Fibroblast of lung (primary cell): ENCODE data around the gene ZEB2. TPM values are rescaled to one million over a fixed set of nuclear protein-coding genes. Genes with fewer than 3 reads are reported as not detected.

Experiments used
- DNase-seq, 2 donors: peaks; one replicate each; pipeline versions ENCODE4 v3.0.0 to v3.0.0-alpha.2; 2010; ENCODE audit warnings: low read depth in 2 of 2
- H2AFZ ChIP-seq: 2 replicates; pipeline ENCODE4 v1.5.1; 2012; ENCODE audit warnings: low read length, control low read depth, inconsistent platforms
- H3K27ac ChIP-seq: 2 replicates; pipeline ENCODE4 v1.5.1; 2011; ENCODE audit warnings: low read length, control low read depth; ENCODE audit not compliant: insufficient read depth
- H3K27me3 ChIP-seq: 2 replicates; pipeline ENCODE4 v1.5.1; 2011; ENCODE audit warnings: mild to moderate bottlenecking, low read length; ENCODE audit not compliant: control insufficient read depth, insufficient read depth
- H3K36me3 ChIP-seq: 2 replicates; pipeline ENCODE4 v1.5.1; 2011; ENCODE audit warnings: low read length; ENCODE audit not compliant: control insufficient read depth, insufficient read depth
- H3K4me1 ChIP-seq: 2 replicates; pipeline ENCODE4 v1.5.1; 2011; ENCODE audit warnings: low read length; ENCODE audit not compliant: control insufficient read depth, insufficient read depth; ENCODE audit errors: extremely low read depth
- H3K4me2 ChIP-seq: 2 replicates; pipeline ENCODE4 v1.5.1; 2011; ENCODE audit warnings: low read length, control low read depth; ENCODE audit not compliant: insufficient read depth; ENCODE audit errors: extremely low read depth
- H3K4me3 ChIP-seq, 4 experiments: fragments of 200-600 bp in 1 of 4; sonication (generic) in 1 of 4; replicated peaks in 1 of 4; 2 replicates each; pipeline ENCODE4 v1.5.1; 2011 to 2016; ENCODE audit warnings: low read length in 4 of 4, low read depth in 3 of 4, mild to moderate bottlenecking in 3 of 4, control low read depth in 2 of 4, inconsistent platforms in 1 of 4, mixed read lengths in 1 of 4; ENCODE audit not compliant: insufficient read depth in 1 of 4; ENCODE audit errors: control extremely low read depth in 1 of 4
- H3K79me2 ChIP-seq: 2 replicates; pipeline ENCODE4 v1.5.1; 2012; ENCODE audit warnings: mild to moderate bottlenecking, low read length, inconsistent platforms; ENCODE audit not compliant: control insufficient read depth, insufficient read depth
- H3K9ac ChIP-seq: 2 replicates; pipeline ENCODE4 v1.5.1; 2011; ENCODE audit warnings: mild to moderate bottlenecking, low read length, control low read depth; ENCODE audit not compliant: insufficient read depth
- H3K9me3 ChIP-seq: 2 replicates; pipeline ENCODE4 v1.5.1; 2012; ENCODE audit warnings: low read depth, low read length; ENCODE audit not compliant: control insufficient read depth, insufficient read depth
- H4K20me1 ChIP-seq: 2 replicates; pipeline ENCODE4 v1.5.1; 2011; ENCODE audit warnings: low read length; ENCODE audit not compliant: control insufficient read depth, insufficient read depth; ENCODE audit errors: extremely low read depth
- EZH2 ChIP-seq: IDR thresholded peaks from 2 replicates; pipeline ENCODE4 v1.5.1; 2012; ENCODE audit warnings: low read length, control low read depth, mild to moderate bottlenecking; ENCODE audit errors: missing control alignments
- polyA plus RNA-seq, 2 donors: library from polyadenylated mRNA; depleted of rRNA in 1 of 2; stranded (reverse) in 1 of 2; unstranded in 1 of 2; fragments of >200 nt; gene quantifications; 2 replicates each; pipeline ENCODE4 v1.2.1, GENCODE V29; 2011 to 2012; ENCODE audit warnings: missing spikeins in 1 of 2
- total RNA-seq: library from RNA; depleted of rRNA; stranded (reverse); fragments of >200 nt; gene quantifications from 2 replicates; pipeline ENCODE4 v1.2.1, GENCODE V29; 2014
- TF ChIP-seq, protein P1 (sequence below), 2 donors: IDR thresholded peaks in 1 of 2; conservative IDR thresholded peaks in 1 of 2; 1 replicate in 1 of 2; 2 replicates in 1 of 2; pipeline ENCODE4 v1.5.1; 2011 to 2012; ENCODE audit warnings: low read length in 2 of 2, control low read depth in 1 of 2, inconsistent platforms in 1 of 2, low read depth in 1 of 2, mild to moderate bottlenecking in 1 of 2

ZEB2 gene
- total and polyA plus RNA-seq, 2 donors (not counting 1 experiment from before 2014, with no cell fraction given), result 91.0 to 130 TPM

DNA sequence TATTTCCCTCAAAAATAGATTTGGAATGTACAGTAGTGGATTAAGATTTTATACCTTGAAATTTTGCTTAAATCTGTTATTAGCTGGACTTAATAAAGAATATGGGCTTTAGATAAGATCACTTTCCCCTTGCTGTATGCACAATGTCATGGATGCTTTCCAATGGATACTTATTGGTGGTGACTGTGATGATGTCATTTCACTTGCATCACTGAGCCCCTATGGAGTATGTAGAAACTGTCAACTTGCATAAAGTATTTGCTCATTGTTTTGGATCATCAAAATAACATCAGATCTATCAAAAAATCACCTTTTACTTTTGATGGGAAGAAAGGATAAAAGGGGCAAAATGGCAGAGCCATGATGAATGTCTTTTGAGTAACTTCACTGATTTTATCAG, 112.7 kb downstream of the ZEB2 start:
- H3K36me3 ChIP-seq, result peaks cover 4% of the 10 kb centered on the region
- DNase-seq, result no peak
- H3K4me1 ChIP-seq, result peaks cover 17% of the 10 kb centered on the region
- H3K9ac ChIP-seq, result no peak overlapping the region
- no peak overlapping the region for H3K27ac ChIP-seq
- no peaks in the 10 kb centered on the region for H3K27me3 ChIP-seq
- H4K20me1 ChIP-seq, result no peaks in the 10 kb centered on the region
- no peaks in the 10 kb centered on the region for H3K9me3 ChIP-seq
- H3K4me2 ChIP-seq, result no peak overlapping the region
- no peaks in the 10 kb centered on the region for H3K79me2 ChIP-seq
- no peak overlapping the region for H2AFZ ChIP-seq
- no peak overlapping the region for H3K4me3 ChIP-seq
- TF ChIP-seq, protein P1, sequence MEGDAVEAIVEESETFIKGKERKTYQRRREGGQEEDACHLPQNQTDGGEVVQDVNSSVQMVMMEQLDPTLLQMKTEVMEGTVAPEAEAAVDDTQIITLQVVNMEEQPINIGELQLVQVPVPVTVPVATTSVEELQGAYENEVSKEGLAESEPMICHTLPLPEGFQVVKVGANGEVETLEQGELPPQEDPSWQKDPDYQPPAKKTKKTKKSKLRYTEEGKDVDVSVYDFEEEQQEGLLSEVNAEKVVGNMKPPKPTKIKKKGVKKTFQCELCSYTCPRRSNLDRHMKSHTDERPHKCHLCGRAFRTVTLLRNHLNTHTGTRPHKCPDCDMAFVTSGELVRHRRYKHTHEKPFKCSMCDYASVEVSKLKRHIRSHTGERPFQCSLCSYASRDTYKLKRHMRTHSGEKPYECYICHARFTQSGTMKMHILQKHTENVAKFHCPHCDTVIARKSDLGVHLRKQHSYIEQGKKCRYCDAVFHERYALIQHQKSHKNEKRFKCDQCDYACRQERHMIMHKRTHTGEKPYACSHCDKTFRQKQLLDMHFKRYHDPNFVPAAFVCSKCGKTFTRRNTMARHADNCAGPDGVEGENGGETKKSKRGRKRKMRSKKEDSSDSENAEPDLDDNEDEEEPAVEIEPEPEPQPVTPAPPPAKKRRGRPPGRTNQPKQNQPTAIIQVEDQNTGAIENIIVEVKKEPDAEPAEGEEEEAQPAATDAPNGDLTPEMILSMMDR (conservative IDR thresholded peaks at IDR 0.05 in 1 of 2, IDR thresholded peaks at IDR 0.05 in 1 of 2; ENCODE audit: low read depth in 1 of 2, low read length in 2 of 2), result no peak
- TF ChIP-seq EZH2, result no peak

DNA sequence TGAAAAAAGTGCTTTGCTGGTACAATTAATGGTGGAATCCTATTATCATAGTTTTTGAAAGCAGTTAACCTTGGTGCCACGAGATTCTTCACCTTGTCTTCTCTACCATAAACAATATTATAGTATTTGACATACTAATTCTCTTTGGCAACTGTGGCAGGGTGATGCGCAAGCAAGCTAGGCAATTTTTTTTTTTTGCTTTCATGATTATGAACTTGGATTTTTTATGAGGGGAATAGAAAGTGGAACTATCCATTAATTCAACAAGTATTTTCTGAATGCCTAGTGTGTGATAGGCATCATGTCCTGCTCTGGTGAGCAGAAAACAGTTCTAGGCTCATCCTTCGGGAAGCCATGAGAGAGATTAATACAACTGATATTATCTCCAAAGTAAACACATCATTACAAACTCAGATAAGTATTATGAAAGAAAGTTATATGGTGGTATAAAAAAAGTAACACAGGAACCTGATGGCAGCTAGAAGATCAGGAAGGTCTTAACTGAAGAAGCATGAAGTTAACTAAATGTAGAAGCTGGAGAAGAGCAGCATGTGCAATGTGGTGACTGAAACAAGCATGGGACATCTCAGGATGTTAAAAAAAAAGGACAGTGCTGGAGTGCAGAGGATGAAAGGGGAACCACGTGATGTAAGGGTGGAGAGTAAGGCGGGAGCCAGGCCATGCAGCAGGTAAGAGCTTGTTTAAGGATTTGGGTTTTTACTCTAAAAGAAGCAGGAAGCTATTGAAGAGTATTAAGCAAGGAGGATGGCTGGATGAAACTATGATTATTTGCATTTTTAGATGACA, 113.7 kb downstream of the ZEB2 start:
- no peak overlapping the region for H3K4me3 ChIP-seq
- no peak overlapping the region for H3K9ac ChIP-seq
- H2AFZ ChIP-seq, result no peak overlapping the region
- DNase-seq, result no peak
- H4K20me1 ChIP-seq, result no peaks in the 10 kb centered on the region
- H3K79me2 ChIP-seq, result no peaks in the 10 kb centered on the region
- no peaks in the 10 kb centered on the region for H3K27me3 ChIP-seq
- H3K4me2 ChIP-seq, result no peak overlapping the region
- H3K4me1 ChIP-seq, result peaks cover 19% of the 10 kb centered on the region
- H3K9me3 ChIP-seq, result no peaks in the 10 kb centered on the region
- TF ChIP-seq, protein P1 (conservative IDR thresholded peaks at IDR 0.05 in 1 of 2, IDR thresholded peaks at IDR 0.05 in 1 of 2; ENCODE audit: low read depth in 1 of 2, low read length in 2 of 2), result no peak
- no peak for TF ChIP-seq EZH2
- peak overlapping the region; percentile 6 for H3K27ac ChIP-seq
- H3K36me3 ChIP-seq, result peaks cover 6% of the 10 kb centered on the region

DNA sequence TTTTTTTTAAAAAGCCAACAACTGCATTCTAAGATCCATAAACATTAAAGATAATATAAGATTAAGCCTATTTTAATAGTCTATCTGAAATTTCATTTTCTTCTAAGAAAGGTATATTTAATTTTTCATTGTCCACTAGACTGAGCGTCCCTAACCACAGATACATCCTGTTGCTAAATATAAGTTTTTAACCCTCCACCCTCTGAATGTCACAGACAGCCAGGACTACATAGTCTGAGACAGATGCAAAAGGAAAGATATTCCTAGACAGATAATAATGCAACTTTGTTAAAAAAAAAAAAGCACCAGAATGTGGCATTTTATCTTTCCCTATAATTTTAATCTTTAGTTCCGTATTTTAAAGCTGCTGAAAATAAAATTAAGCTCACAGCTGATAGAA, 114.6 kb downstream of the ZEB2 start:
- Histone ChIP-seq H3K36me3 (peaks cover 8% of the 10 kb centered on the region), H3K4me2 (no peak overlapping the region)
- DNase-seq, result no peak

More for the DNA sequence above, 114.6 kb downstream of the ZEB2 start:
- H3K9me3 ChIP-seq, result no peaks in the 10 kb centered on the region
- H3K9ac ChIP-seq, result no peak overlapping the region
- H3K27ac ChIP-seq, result no peak overlapping the region
- H3K79me2 ChIP-seq, result no peaks in the 10 kb centered on the region
- no peak overlapping the region for H2AFZ ChIP-seq
- no peak for TF ChIP-seq EZH2
- TF ChIP-seq, protein P1 (conservative IDR thresholded peaks at IDR 0.05 in 1 of 2, IDR thresholded peaks at IDR 0.05 in 1 of 2; ENCODE audit: low read depth in 1 of 2, low read length in 2 of 2), result no peak
- no peaks in the 10 kb centered on the region for H3K27me3 ChIP-seq
- peaks cover 19% of the 10 kb centered on the region for H3K4me1 ChIP-seq
- H4K20me1 ChIP-seq, result no peaks in the 10 kb centered on the region
- no peak overlapping the region for H3K4me3 ChIP-seq
